RPMI7951 (cell line): ENCODE results near the gene GOLGA8M. TPM values are rescaled to one million over a fixed set of nuclear protein-coding genes. Genes with fewer than 3 reads are reported as not detected.
"Not testable (repeated sequence)": the region's sequence is repeated elsewhere in the genome, so short reads cannot be mapped to it uniquely, and the experiment has no call there.

Source experiments
- DNase-seq: peaks from one replicate; pipeline ENCODE4 v3.0.0-alpha.2; 2012; ENCODE audit warnings: low read depth
- total RNA-seq: library from RNA; depleted of rRNA; stranded (reverse); fragments of >200 nt; shearing (Covaris generic); gene quantifications from 2 replicates; pipeline ENCODE4 v1.2.3, GENCODE V29; 2014; rRNA removed

Gene GOLGA8M
- total RNA-seq, 1 experiment from 2014 or later, result not detected

DNA sequence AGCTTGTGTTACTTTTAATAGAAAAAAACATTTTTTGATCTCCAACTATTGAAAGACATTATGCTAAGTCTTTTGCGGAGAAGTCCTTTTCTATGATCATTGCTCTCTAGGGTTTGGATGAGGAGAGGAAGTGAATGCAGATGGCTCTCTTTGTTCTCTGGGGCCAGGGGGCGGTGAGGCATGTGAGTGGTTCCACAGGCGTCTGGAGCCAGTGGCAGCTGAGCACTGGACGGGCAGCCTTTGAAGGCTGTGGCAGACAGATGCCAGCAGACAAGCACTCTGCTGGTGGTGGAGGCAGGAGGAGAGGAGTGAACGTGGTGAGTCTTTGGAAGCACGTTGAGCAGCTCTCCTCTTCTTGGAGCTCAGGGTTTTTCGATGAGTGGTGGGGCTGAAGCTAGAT lies 51.5 kb downstream of the GOLGA8M start:
- DNase-seq, result not testable (repeated sequence)

DNA sequence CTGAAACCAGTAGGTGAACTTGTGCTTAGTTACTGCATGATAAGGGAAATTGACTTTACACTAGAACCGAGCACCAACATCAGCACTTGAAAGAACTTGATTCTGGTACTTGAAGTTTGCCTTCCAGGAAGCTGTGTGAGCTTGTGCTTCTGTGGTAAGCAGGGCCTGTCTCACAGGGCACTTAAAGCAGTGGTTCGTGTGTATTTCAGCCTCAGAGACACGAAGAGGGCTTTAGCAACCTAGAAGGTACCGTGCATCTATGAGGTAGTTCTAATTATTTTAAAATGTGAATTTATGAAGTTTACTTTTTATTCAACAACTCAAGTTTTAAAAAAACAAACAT lies 56.2 kb downstream of the GOLGA8M start:
- DNase-seq, result not testable (repeated sequence)

DNA sequence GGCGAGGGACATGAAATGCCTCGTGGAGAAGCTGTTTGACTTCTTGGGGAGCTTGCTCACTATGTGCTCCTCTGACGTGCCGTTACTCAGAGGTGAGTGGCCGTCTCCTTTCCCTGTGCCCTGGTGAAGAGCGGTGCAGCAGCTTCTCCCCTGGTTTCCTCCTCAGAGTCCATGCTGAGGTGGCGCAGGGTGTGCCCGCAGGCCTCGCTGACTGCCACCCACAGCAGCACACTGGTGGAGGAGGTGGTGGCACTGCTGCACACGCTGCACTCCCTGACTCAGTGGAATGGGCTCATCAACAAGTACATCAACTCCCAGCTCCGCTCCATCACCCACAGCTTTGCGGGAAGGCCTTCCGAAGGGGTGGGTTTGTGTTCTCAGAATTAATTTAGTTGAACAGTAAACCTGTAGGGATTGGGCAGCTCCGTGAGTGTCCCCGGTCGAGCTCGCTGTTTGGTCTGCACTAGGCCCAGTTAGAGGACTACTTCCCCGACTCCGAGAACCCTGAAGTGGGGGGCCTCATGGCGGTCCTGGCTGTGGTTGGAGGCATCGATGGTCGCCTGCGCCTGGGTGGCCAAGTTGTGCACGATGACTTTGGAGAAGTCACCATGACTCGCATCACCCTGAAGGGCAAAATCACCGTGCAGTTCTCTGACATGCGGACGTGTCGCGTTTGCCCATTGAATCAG lies 56.7 kb downstream of the GOLGA8M start:
- not testable (repeated sequence) for DNase-seq

DNA sequence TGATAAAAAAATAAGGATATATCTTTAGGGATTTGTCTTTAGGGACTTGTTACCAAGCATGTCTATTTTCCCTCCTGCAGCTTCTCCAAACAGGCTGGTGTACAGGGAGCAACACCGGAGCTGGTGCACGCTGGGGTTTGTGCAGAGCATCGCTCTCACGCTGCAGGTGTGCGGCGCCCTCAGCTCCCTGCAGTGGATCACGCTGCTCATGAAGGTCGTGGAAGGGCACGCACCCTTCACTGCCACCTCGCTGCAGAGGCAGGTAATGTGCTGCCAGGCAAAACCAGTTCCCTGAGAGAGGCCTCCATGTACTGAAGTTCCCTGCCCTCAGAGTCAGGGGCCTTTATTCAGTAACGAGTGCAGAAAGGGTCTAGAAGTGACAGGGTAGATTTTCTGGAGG lies 58.0 kb downstream of the GOLGA8M start:
- DNase-seq, result not testable (repeated sequence)

DNA sequence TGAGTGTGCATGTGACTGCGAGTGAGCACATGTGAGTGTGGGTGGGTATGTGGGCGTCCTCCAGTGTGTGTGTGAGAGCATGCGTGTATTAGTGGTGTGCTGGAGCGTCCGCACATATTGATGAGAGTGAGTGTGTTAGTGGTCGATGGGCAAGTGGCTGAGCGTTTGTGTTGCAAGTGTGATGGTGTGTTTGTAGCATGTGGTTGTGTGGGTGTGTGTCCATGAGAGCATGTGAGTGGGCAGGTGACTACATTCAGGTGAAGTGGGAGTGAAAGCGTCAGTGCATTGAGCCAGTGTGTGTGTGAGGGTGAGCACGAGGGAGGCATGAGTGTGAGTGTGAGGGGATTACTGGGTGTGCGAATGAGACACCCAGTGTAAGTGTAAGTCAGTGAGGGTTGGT lies 59.7 kb downstream of the GOLGA8M start:
- not testable (repeated sequence) for DNase-seq

Other genes starting within 250 kb of the GOLGA8M start
- gene GOLGA8G, start 179.4 kb downstream of the GOLGA8M start, total RNA-seq, result not detected in 2 replicates
- gene GOLGA6L25, start 158.9 kb downstream of the GOLGA8M start, total RNA-seq, result not detected in 2 replicates
- not detected in 2 replicates for gene GOLGA6L7, start 136.2 kb upstream of the GOLGA8M start, total RNA-seq
- 4.2 and 6.2 TPM in 2 replicates for gene APBA2, start 173.6 kb upstream of the GOLGA8M start, total RNA-seq